H1 (cell line): Measurements from ENCODE around the gene EPDR1. TPM values are rescaled to one million over a fixed set of nuclear protein-coding genes. Genes with fewer than 3 reads are reported as not detected.

Source experiments
- CTCF ChIA-PET: fragments of 300-600 bp; sonication (Branson Sonifier 250); formaldehyde crosslinking; loops from one replicate; lab custom pipeline; 2021; ENCODE audit not compliant: partially characterized antibody; lab: Charles Lee
- POLR2A ChIA-PET: fragments of 300-600 bp; sonication (Branson Sonifier 250); formaldehyde crosslinking; loops from one replicate; lab custom pipeline; 2021; ENCODE audit warnings: inconsistent platforms; ENCODE audit not compliant: partially characterized antibody; lab: Charles Lee
- DNase-seq, 2 experiments: peaks; one replicate each; pipeline versions ENCODE4 v3.0.0 to v3.0.0-alpha.2; 2010 to 2022; ENCODE audit warnings: low spot score in 2 of 2, low read depth in 1 of 2, mixed read lengths in 1 of 2
- FAIRE-seq: peaks from 2 replicates; lab custom pipeline; 2011; peaks lifted over from hg19 to GRCh38; lab: Jason Lieb, UNC
- H2AFZ ChIP-seq: 2 replicates; pipeline ENCODE4 v1.8.1; 2012; ENCODE audit warnings: low read length, inconsistent platforms
- H2AK5ac ChIP-seq: 2 replicates; pipeline ENCODE4 v1.6.1; 2013; ENCODE audit warnings: low read depth, low read length
- H2BK120ac ChIP-seq: replicated peaks from 2 replicates; pipeline ENCODE3; 2013; ENCODE audit warnings: low read depth, low read length, inconsistent platforms
- H2BK12ac ChIP-seq: 2 replicates; pipeline ENCODE4 v1.6.1; 2013; ENCODE audit warnings: low read depth, low read length
- H2BK15ac ChIP-seq: 2 replicates; pipeline ENCODE4 v1.6.1; 2013; ENCODE audit warnings: low read length
- H2BK20ac ChIP-seq: 2 replicates; pipeline ENCODE4 v1.6.1; 2013; ENCODE audit warnings: low read length
- H2BK5ac ChIP-seq: 2 replicates; pipeline ENCODE4 v1.6.1; 2013; ENCODE audit warnings: low read depth, low read length
- H3K14ac ChIP-seq: 2 replicates; pipeline ENCODE4 v1.6.1; 2013; ENCODE audit warnings: inconsistent platforms; ENCODE audit not compliant: insufficient read length
- H3K18ac ChIP-seq: 2 replicates; pipeline ENCODE4 v1.6.1; 2013; ENCODE audit warnings: low read length; ENCODE audit errors: extremely low read depth
- H3K23ac ChIP-seq: 2 replicates; pipeline ENCODE4 v1.6.1; 2013; ENCODE audit warnings: inconsistent platforms; ENCODE audit not compliant: insufficient read length
- H3K23me2 ChIP-seq: 2 replicates; pipeline ENCODE4 v1.6.1; 2013; ENCODE audit warnings: low read depth, low read length
- H3K27ac ChIP-seq: 2 replicates; pipeline ENCODE4 v1.6.1; 2011; ENCODE audit warnings: low read depth, low read length, inconsistent platforms
- H3K27me3 ChIP-seq, 4 experiments: replicated peaks in 1 of 4; 1 replicate in 1 of 4; 2 replicates in 3 of 4; pipeline versions ENCODE4 v1.6.1 to v1.8.1; 2011 to 2013; ENCODE audit warnings: low read length in 3 of 4, mild to moderate bottlenecking in 3 of 4, inconsistent platforms in 2 of 4, mixed read lengths in 2 of 4, moderate library complexity in 1 of 4; ENCODE audit not compliant: control insufficient read depth in 3 of 4, insufficient read depth in 3 of 4; ENCODE audit errors: extremely low read depth in 1 of 4
- H3K36me3 ChIP-seq, 4 experiments: 2 replicates each; pipeline versions ENCODE4 v1.6.1 to v1.8.1; 2011 to 2013; ENCODE audit warnings: mild to moderate bottlenecking in 4 of 4, low read length in 3 of 4, moderate library complexity in 2 of 4, control low read depth in 1 of 4, inconsistent platforms in 1 of 4; ENCODE audit not compliant: insufficient read depth in 4 of 4, control insufficient read depth in 2 of 4
- H3K4ac ChIP-seq: replicated peaks from 2 replicates; pipeline ENCODE3; 2013; ENCODE audit warnings: low read length, low read depth, mixed read lengths, inconsistent platforms; ENCODE audit not compliant: insufficient read length
- H3K4me1 ChIP-seq, 4 experiments: replicated peaks in 1 of 4; 1 replicate in 1 of 4; 2 replicates in 3 of 4; pipeline versions ENCODE4 v1.6.1 to v1.8.1; 2011 to 2013; ENCODE audit warnings: low read length in 3 of 4, inconsistent platforms in 2 of 4, mixed read lengths in 1 of 4; ENCODE audit not compliant: insufficient read depth in 4 of 4, control insufficient read depth in 3 of 4
- H3K4me2 ChIP-seq, 2 experiments: 2 replicates each; pipeline versions ENCODE4 v1.6.1 to v1.8.1; 2011 to 2013; ENCODE audit warnings: low read depth in 2 of 2, low read length in 2 of 2, control low read depth in 1 of 2, inconsistent platforms in 1 of 2, mild to moderate bottlenecking in 1 of 2; ENCODE audit not compliant: insufficient read depth in 1 of 2
- H3K4me3 ChIP-seq, 4 experiments: fragments of 200-600, 300-600 bp in 1 of 4; sonication (generic), shearing (Covaris generic), sonication (Bioruptor Twin) in 1 of 4; 2 replicates each; pipeline versions ENCODE4 v1.5.1 to v1.8.1; 2011 to 2016; ENCODE audit warnings: low read length in 4 of 4, low read depth in 3 of 4, control low read depth in 2 of 4, inconsistent platforms in 2 of 4, mild to moderate bottlenecking in 2 of 4, mixed read lengths in 1 of 4, moderate library complexity in 1 of 4; ENCODE audit not compliant: insufficient read depth in 2 of 4; ENCODE audit errors: extremely low read depth in 1 of 4
- H3K56ac ChIP-seq: replicated peaks from 2 replicates; pipeline ENCODE3; 2013; ENCODE audit warnings: low read depth, mild to moderate bottlenecking, mixed read lengths, low read length, inconsistent platforms; ENCODE audit not compliant: insufficient read length
- H3K79me1 ChIP-seq: 2 replicates; pipeline ENCODE4 v1.6.1; 2013; ENCODE audit warnings: low read depth, low read length, control low read depth
- H3K79me2 ChIP-seq, 2 experiments: 2 replicates each; pipeline versions ENCODE4 v1.6.1 to v1.8.1; 2012 to 2013; ENCODE audit warnings: low read length in 2 of 2, mild to moderate bottlenecking in 2 of 2, inconsistent platforms in 1 of 2; ENCODE audit not compliant: insufficient read depth in 2 of 2, control insufficient read depth in 1 of 2
- H3K9ac ChIP-seq, 4 experiments: replicated peaks in 1 of 4; 1 replicate in 1 of 4; 2 replicates in 3 of 4; pipeline versions ENCODE4 v1.6.1 to v1.8.1; 2011 to 2013; ENCODE audit warnings: low read depth in 3 of 4, low read length in 3 of 4, control low read depth in 2 of 4, mild to moderate bottlenecking in 2 of 4, moderate library complexity in 2 of 4, inconsistent platforms in 1 of 4; ENCODE audit errors: extremely low read depth in 1 of 4
- H3K9me3 ChIP-seq, 2 experiments: 2 replicates each; pipeline versions ENCODE4 v1.6.1 to v1.8.1; 2012 to 2013; ENCODE audit warnings: mild to moderate bottlenecking in 2 of 2, moderate library complexity in 2 of 2, control low read depth in 1 of 2, inconsistent platforms in 1 of 2, low read depth in 1 of 2, low read length in 1 of 2, mixed read lengths in 1 of 2; ENCODE audit not compliant: insufficient read depth in 2 of 2
- H4K20me1 ChIP-seq, 2 experiments: replicated peaks in 1 of 2; 2 replicates each; pipeline versions ENCODE3 to v1.8.1; 2011 to 2013; ENCODE audit warnings: inconsistent platforms in 2 of 2, low read length in 2 of 2, mild to moderate bottlenecking in 1 of 2; ENCODE audit not compliant: insufficient read depth in 2 of 2, control insufficient read depth in 1 of 2
- H4K5ac ChIP-seq: 2 replicates; pipeline ENCODE4 v1.6.1; 2013; ENCODE audit warnings: low read length, low read depth, mixed read lengths, inconsistent platforms; ENCODE audit not compliant: insufficient read length
- H4K8ac ChIP-seq: 2 replicates; pipeline ENCODE4 v1.8.0; 2013; ENCODE audit warnings: mild to moderate bottlenecking, moderate library complexity, low read length, inconsistent platforms; ENCODE audit not compliant: insufficient read depth; ENCODE audit errors: extremely low read depth
- H4K91ac ChIP-seq: replicated peaks from 2 replicates; pipeline ENCODE3; 2013; ENCODE audit warnings: low read length, mixed read lengths, inconsistent platforms; ENCODE audit not compliant: insufficient read length
- CBX5 ChIP-seq: fragments of 300-800, 300-1000 bp; sonication (generic); IDR thresholded peaks from 2 replicates; pipeline ENCODE4 v1.7.1; 2016; ENCODE audit warnings: antibody characterized with exemption, low read length, low read depth
- CEBPB ChIP-seq: IDR thresholded peaks from 2 replicates; pipeline ENCODE4 v1.6.1; 2012; ENCODE audit warnings: low read depth, low read length
- CREB1 ChIP-seq: IDR thresholded peaks from 2 replicates; pipeline ENCODE4 v1.6.1; 2012; ENCODE audit warnings: inconsistent platforms
- E2F6 ChIP-seq: IDR thresholded peaks from 2 replicates; pipeline ENCODE4 v1.6.1; 2012; ENCODE audit warnings: inconsistent platforms
- GTF2F1 ChIP-seq: IDR thresholded peaks from 2 replicates; pipeline ENCODE4 v1.6.1; 2012; ENCODE audit warnings: low read depth, low read length, improper control_type of control experiment, borderline replicate concordance
- KDM4A ChIP-seq: IDR thresholded peaks from one replicate; pipeline ENCODE4 v1.7.1; 2012; ENCODE audit warnings: low read depth, mild to moderate bottlenecking, moderate library complexity, low read length, inconsistent platforms; ENCODE audit not compliant: severe bottlenecking
- MAFK ChIP-seq: IDR thresholded peaks from 2 replicates; pipeline ENCODE4 v1.6.1; 2012; ENCODE audit warnings: low read depth, mild to moderate bottlenecking, improper control_type of control experiment, low read length
- RAD21 ChIP-seq, 2 experiments: IDR thresholded peaks in 1 of 2; conservative IDR thresholded peaks in 1 of 2; 2 replicates each; pipeline ENCODE4 v1.6.1; 2011; ENCODE audit warnings: low read depth in 2 of 2, low read length in 2 of 2, improper control_type of control experiment in 1 of 2, inconsistent platforms in 1 of 2, mild to moderate bottlenecking in 1 of 2, moderate library complexity in 1 of 2
- RNF2 ChIP-seq: fragments of 200-900, 300-1000 bp; sonication (generic); IDR thresholded peaks from 2 replicates; pipeline ENCODE4 v1.7.1; 2016; ENCODE audit warnings: borderline replicate concordance, low read depth, mild to moderate bottlenecking, antibody characterized with exemption, low read length; ENCODE audit not compliant: poor library complexity, severe bottlenecking; ENCODE audit errors: missing control alignments
- SAP30 ChIP-seq: fragments of 300-600 bp; sonication (generic); IDR thresholded peaks from 2 replicates; pipeline ENCODE4 v1.7.1; 2012; ENCODE audit warnings: low read length, moderate library complexity, mild to moderate bottlenecking, inconsistent platforms; ENCODE audit not compliant: insufficient read depth, insufficient replicate concordance
- SUZ12 ChIP-seq: fragments of 200-600 bp; sonication (generic); IDR thresholded peaks from 2 replicates; pipeline ENCODE4 v1.6.1; 2012; ENCODE audit warnings: mild to moderate bottlenecking, inconsistent platforms, low read length, moderate library complexity, mixed read lengths
- TAF7 ChIP-seq: optimal IDR thresholded peaks from 2 replicates; pipeline ENCODE3; 2011; ENCODE audit warnings: low read depth, mild to moderate bottlenecking, inconsistent platforms, low read length, moderate library complexity, borderline replicate concordance
- WGBS, 2 experiments: shearing (Covaris generic) in 1 of 2; methylation state at CpG; one replicate each; pipeline versions ENCODE4 v1.1.6 to v1.1.7; 2013 to 2015; ENCODE audit warnings: low lambda C conversion rate in 2 of 2, mixed read lengths in 2 of 2, inconsistent platforms in 1 of 2, low coverage in 1 of 2, missing lambda C conversion rate in 1 of 2; ENCODE audit not compliant: insufficient replicate concordance in 2 of 2, insufficient coverage in 1 of 2, insufficient read length in 1 of 2; ENCODE audit errors: extremely low coverage in 1 of 2, missing lambda C conversion rate in 1 of 2; 5-methylcytosine and 5-hydroxymethylcytosine counted together
- polyA plus RNA-seq, 7 experiments: library from polyadenylated mRNA; depleted of rRNA in 3 of 7; stranded (reverse) in 5 of 7; unstranded in 2 of 7; fragments of >200 nt in 5 of 7; fragments of 200-250 nt in 2 of 7; gene quantifications; 1 replicate in 5 of 7; 2 replicates in 1 of 7; 4 replicates in 1 of 7; pipeline versions ENCODE4 v1.2.1 to v1.2.3, GENCODE V29; 2011 to 2013; ENCODE audit warnings: missing spikeins in 2 of 7, mixed read lengths in 2 of 7
- total RNA-seq: library from RNA; stranded (reverse); fragmentation: NEBNext Ultra II Directional; extraction: Animal tissue kit (Norgen Biotek cat#: 25700); gene quantifications from 2 replicates; pipeline ENCODE4 v1.2.1, GENCODE V29; 2021

The EPDR1 gene
- total and polyA plus RNA-seq, 2 of the 8 experiments (the other 6 are each of a cell fraction or from before 2014, with no cell fraction given): 6.4 to 8.2 TPM

GRCh38 chr7:37908221-37908788 lies 12.1 kb upstream of the EPDR1 start:
- H2BK12ac ChIP-seq: no peak overlapping the region
- no peak overlapping the region for H2AFZ ChIP-seq
- H2BK120ac ChIP-seq: no peak overlapping the region
- H3K4ac ChIP-seq: no peak overlapping the region
- no peaks in the 10 kb centered on the region for H3K36me3 ChIP-seq
- H2AK5ac ChIP-seq: no peak overlapping the region
- no peak overlapping the region for H3K4me2 ChIP-seq
- TF ChIP-seq SUZ12: no peak
- no peak for TF ChIP-seq SAP30
- TF ChIP-seq RAD21 (IDR thresholded peaks at IDR 0.05 in 1 of 2, conservative IDR thresholded peaks at IDR 0.05 in 1 of 2; ENCODE audit: low read depth in 2 of 2, low read length in 2 of 2): no peak
- no peak for TF ChIP-seq E2F6
- no peak for TF ChIP-seq KDM4A
- no peak for TF ChIP-seq TAF7
- no peak for TF ChIP-seq CREB1
- TF ChIP-seq MAFK: no peak
- no peak for TF ChIP-seq CBX5
- TF ChIP-seq CEBPB: no peak
- TF ChIP-seq GTF2F1: no peak
- TF ChIP-seq RNF2: no peak
- H3K27me3 ChIP-seq: no peaks in the 10 kb centered on the region; a peak in 2 of 7 replicates
- no peak overlapping the region for H2BK5ac ChIP-seq
- H3K23ac ChIP-seq: no peak overlapping the region
- no peaks in the 10 kb centered on the region for H3K9me3 ChIP-seq
- no peak for FAIRE-seq
- no peak overlapping the region for H4K91ac ChIP-seq
- H3K4me1 ChIP-seq: no peaks in the 10 kb centered on the region
- no peak overlapping the region for H4K8ac ChIP-seq
- no peak overlapping the region for H4K5ac ChIP-seq
- no peak overlapping the region for H3K27ac ChIP-seq
- no peak overlapping the region for H3K9ac ChIP-seq
- no peak for DNase-seq
- no peaks in the 10 kb centered on the region for H3K23me2 ChIP-seq
- POLR2A ChIA-PET: no interaction called here
- no peak overlapping the region for H2BK15ac ChIP-seq
- no peak overlapping the region for H3K18ac ChIP-seq
- H2BK20ac ChIP-seq: no peak overlapping the region
- H4K20me1 ChIP-seq: no peaks in the 10 kb centered on the region
- H3K79me1 ChIP-seq: no peaks in the 10 kb centered on the region
- H3K14ac ChIP-seq: no peak overlapping the region
- CTCF ChIA-PET: interaction anchor here (0.6 to 3.9 kb wide), 8 partner anchors 9 to 535 kb away, joined by 3 to 52 read pairs (median 4); partner anchors contain the start of genes EPDR1 and SFRP4
- H3K56ac ChIP-seq: no peak overlapping the region
- no peaks in the 10 kb centered on the region for H3K79me2 ChIP-seq
- WGBS, 2 experiments: 91% methylated on average over 1 of the region's 1 CpG; no CpG with 5 or more reads in 1 of the 2 experiments
- H3K4me3 ChIP-seq: no peak overlapping the region
